ENCODE results near the gene LRRC49.
A peak's percentile ranks its signal among the peaks of the same experiment; 100 is the strongest.

The LRRC49 gene

DNA sequence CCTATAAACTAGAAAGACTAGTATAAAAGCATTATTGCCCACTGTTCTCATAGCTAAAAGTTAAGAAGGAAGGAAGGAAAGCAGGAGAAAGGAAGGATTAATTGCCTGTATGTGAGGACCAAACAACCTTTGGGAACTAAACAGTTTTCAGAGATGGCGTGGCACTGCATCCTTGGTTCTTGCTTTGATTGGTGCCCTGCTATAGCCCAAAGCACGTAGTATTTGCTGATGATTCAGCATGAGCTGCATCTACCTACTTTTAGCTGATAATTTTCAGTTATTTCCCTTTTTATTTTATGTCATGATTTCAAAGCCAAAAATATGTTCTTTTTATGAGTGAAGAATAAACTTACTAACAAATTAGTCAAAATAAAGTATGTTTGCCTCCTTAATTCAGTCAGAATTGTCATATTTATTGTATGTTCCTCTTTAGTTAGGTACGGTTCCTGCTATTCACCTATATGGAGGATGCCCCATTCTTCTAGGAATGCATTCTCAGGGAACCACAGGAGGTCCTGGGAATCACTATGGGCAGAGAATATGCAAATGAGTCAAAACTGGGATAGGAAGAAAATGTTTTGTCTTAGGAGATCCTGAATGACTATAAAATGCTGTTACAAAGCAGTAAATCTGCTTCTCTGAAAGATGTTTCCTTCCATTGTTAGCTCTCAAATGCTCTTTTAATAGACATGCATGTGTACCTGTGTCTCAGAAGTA is 157.2 kb downstream of the LRRC49 start:
- no peak for DNase-seq (ENCODE audit: low read depth, low spot score)

- DNase-seq (ENCODE audit: low read depth, low spot score), result no peak
Observed at GRCh38 chr15:71050461-71050860, 157.8 kb downstream of the LRRC49 start.

DNA sequence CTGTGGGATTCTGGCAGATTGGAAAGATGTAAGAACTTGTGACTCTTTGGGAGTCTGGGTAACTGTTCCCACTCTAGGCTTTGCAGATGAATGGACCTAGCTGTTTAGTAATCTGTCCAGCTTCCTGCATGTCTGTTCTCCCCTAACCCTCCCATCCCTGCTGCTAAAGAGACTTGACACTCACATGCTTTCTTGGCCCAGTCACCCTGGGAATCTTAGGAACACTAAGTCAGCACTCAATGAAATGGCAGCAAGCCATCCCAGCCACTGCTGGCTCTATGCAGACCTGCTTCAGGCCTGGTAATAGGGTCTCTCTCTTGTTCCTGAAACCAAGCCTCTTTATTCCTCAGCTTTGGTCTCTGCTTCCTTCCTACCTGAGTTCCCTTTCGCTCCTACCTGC is 158.9 kb downstream of the LRRC49 start:
- peak; percentile 51 for DNase-seq (ENCODE audit: low read depth, low spot score)

GRCh38 chr15:71052356-71052755 is 159.7 kb downstream of the LRRC49 start:
- DNase-seq (ENCODE audit: low read depth, low spot score), result no peak

DNA sequence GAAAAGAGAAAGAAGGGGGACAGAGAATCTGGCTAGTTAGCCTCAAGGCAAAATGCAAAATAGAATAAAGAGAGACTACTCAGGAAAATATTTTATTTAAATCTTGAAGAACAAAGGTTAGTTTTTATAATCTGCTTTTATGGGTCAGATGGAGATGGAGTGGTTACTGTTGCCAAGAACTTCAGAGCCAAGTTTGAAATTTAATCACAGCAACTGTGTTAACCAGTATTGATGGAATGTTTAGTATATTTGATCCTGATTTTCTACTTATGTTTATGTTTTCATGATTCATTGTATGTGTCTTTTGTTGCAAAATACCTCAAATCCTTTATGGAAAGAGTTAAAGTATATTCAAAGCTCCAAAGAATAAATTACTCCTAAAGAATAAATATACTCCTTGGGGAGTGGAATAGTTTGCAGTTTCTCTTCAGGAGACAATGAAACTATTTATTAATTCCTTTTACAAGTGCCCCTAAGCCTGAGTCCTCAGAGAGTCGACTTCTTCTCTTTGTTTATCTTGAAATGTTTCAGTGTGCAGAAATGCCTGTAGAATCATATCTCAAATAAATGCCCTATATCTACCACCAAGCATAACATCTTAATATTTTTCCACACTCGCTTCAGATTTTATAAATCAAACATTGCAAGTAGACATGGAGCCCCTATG is 161.8 kb downstream of the LRRC49 start:
- DNase-seq (ENCODE audit: low read depth, low spot score), result no peak

- no peak for DNase-seq (ENCODE audit: low read depth, low spot score)
Observed at GRCh38 chr15:71055461-71055860, 162.8 kb downstream of the LRRC49 start.

GRCh38 chr15:71056111-71056510 is 163.5 kb downstream of the LRRC49 start:
- no peak for DNase-seq (ENCODE audit: low read depth, low spot score)

GRCh38 chr15:71057143-71057542 is 164.5 kb downstream of the LRRC49 start:
- DNase-seq (ENCODE audit: low read depth, low spot score), result no peak

- DNase-seq (ENCODE audit: low read depth, low spot score), result no peak
Observed at GRCh38 chr15:71057581-71057980, 165.0 kb downstream of the LRRC49 start.

DNA sequence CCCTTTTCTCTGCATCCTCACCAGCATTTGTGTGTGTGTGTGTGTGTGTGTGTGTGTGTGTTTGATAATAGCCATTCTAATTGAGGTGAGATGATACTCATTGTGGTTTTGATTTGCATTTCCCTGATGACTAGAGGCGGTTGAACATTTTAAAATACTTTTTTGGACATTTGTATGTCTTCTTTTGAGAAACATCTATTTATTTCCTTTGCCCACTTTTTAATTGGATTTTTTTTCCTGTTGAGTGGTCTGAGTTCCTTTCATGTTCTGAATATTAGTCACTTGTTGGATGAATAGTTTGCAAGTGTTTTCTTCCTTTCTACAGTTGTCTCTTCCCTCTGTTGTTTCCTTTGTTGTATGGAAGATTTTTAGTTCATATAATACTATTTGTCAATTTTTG is 168.4 kb downstream of the LRRC49 start:
- DNase-seq (ENCODE audit: low read depth, low spot score), result no peak

DNA sequence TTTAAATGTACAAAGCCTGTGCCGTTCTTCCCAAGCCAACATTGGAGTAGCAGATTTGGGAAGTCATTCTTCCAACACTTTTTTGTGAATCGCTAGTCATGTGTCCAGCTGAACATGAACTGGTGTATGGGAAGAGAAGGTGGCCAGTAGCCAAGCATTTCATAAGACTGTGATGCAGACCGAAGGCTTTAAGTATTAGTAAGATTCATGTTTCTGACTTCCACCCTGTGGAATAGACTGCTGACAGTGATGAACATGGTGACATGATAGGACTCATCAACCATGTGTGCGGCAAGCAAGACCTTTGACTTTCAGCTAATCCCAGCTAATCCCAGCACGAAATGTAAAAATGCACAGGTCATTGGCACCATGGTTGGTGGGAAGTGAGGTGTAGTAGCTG is 174.4 kb downstream of the LRRC49 start:
- DNase-seq (ENCODE audit: low read depth, low spot score), result no peak

- DNase-seq (ENCODE audit: low read depth, low spot score), result no peak
Observed at GRCh38 chr15:71069693-71070092, 177.1 kb downstream of the LRRC49 start.

GRCh38 chr15:71071529-71071928 is 178.9 kb downstream of the LRRC49 start:
- no peak for DNase-seq (ENCODE audit: low read depth, low spot score)

- DNase-seq (ENCODE audit: low read depth, low spot score), result no peak
Observed at GRCh38 chr15:71072423-71072822, 179.8 kb downstream of the LRRC49 start.

- DNase-seq (ENCODE audit: low read depth, low spot score), result no peak
Observed at GRCh38 chr15:71078506-71079207, 186.0 kb downstream of the LRRC49 start.

- peak; percentile 87 for DNase-seq (ENCODE audit: low read depth, low spot score)
Observed at GRCh38 chr15:71079208-71080044, 186.8 kb downstream of the LRRC49 start.

GRCh38 chr15:71080166-71080565 is 187.5 kb downstream of the LRRC49 start:
- no peak for DNase-seq (ENCODE audit: low read depth, low spot score)

DNA sequence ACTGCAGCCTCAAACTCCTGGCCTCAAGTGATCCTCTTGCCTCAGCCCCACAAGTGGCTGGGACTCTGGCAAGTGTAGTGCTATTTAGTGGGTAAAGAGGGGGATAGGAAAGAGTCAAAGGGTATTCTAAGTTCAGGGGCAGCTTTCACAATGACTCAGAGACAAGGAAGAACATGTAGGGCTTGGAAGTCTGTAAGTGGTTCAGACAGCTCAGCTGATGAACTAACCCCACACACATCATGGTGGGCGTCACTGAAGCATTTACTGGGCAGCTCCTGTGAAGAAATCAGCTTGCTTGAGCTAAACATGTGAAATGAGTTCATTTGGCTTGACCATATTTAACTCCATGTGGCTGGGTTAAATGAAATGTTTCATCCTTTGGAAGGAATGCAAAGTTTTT is 188.1 kb downstream of the LRRC49 start:
- peak; percentile 55 for DNase-seq (ENCODE audit: low read depth, low spot score)

- no peak for DNase-seq (ENCODE audit: low read depth, low spot score)
Observed at GRCh38 chr15:71082803-71083202, 190.2 kb downstream of the LRRC49 start.

DNA sequence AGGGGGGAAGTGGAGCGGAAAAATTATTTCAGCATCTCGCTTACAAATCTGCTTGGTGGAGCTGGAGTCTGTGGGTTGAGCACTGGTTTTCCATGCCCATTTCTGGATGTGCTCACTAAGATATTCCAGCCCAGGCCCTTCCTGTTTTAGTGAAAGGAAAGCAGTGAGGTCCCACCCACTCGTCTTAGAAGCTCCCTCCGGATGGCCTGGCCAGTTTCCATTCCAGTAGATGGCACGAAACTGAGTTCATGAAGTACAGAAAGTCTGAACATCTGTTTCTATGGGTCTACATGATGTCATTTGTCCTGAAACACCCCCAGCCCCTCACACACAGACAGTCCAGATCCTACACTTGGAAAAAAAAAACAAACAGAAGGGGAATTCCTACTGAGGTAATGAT is 190.7 kb downstream of the LRRC49 start:
- DNase-seq (ENCODE audit: low read depth, low spot score), result no peak

DNA sequence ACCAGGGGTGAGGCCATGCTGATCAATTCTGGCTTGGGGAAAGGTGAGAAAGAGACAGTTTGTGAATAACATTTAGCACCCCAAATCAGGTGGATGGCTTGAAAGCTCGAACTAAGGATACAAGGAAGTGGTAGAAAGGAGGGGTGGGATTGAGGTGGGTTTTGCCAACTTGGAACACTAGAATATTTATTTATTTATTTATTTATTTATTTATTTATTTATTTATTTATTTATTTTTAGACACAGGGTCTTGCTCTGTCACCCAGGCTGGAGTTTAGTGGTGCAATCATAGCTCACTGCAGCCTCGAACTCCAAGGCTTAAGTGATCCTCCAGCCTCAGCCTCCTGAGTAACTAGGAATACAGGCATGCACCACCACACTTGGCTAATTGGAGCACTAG is 191.6 kb downstream of the LRRC49 start:
- no peak for DNase-seq (ENCODE audit: low read depth, low spot score)

DNA sequence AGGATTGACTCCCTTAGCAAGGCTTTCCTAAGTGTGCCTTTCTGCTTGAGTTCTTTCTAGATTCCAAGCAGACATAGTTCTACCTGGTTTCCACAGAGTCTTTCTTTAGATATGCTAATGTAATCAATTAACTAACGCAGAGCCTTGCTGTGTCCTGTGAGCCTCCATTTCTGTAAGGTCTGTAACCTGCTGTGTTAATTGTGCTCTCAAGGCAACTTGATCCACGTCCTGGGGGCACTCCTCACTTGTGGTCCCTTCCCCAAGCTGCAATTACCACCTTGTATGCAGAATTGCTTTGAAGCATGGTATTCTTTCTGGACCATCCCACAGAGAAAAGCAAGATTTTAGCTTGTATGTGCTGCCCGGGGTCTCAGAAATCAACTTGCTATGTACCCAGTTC is 193.2 kb downstream of the LRRC49 start:
- DNase-seq (ENCODE audit: low read depth, low spot score), result no peak
